GM12892 (cell line): ENCODE results near the gene SHTN1.

Experiments
- DNase-seq: peaks from one replicate; pipeline ENCODE4 v3.0.0; 2011; ENCODE audit not compliant: insufficient read length
- FAIRE-seq: peaks from 2 replicates; lab custom pipeline; 2011; peaks lifted over from hg19 to GRCh38; lab: Jason Lieb, UNC
- POLR2A ChIP-seq: IDR thresholded peaks from 2 replicates; pipeline ENCODE4 v1.6.1; 2011; ENCODE audit warnings: low read depth, low read length, control low read depth
- POLR2AphosphoS5 ChIP-seq: IDR thresholded peaks from 2 replicates; pipeline ENCODE4 v1.6.1; 2011; ENCODE audit warnings: low read depth, low read length, control low read depth
- TAF1 ChIP-seq: IDR thresholded peaks from 2 replicates; pipeline ENCODE4 v1.6.1; 2011; ENCODE audit warnings: low read depth, mild to moderate bottlenecking, control low read depth, low read length, borderline replicate concordance

SHTN1 gene

DNA sequence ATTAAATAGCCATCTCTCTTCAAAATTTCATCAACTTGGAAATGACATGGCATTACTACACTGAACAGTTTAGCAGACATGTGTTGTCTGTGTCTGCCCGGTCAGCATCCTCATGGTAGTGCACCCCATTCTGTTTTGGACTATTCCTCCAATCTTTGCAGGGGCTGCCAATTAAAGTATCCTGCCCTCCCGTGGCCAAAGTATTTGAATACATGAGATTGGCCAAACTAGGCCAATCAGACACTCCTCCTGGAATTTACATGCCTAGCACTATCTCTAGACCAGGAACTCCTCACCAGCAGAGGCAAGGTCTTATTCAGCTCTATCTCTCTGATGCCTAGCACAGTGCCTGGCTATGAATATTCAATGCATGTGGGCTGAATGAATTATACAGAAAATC lies 4.4 kb downstream of the SHTN1 start:
- no peak for DNase-seq
- TF ChIP-seq TAF1 (no peak), POLR2AphosphoS5 (no peak), POLR2A (no peak)
- no peak for FAIRE-seq

DNA sequence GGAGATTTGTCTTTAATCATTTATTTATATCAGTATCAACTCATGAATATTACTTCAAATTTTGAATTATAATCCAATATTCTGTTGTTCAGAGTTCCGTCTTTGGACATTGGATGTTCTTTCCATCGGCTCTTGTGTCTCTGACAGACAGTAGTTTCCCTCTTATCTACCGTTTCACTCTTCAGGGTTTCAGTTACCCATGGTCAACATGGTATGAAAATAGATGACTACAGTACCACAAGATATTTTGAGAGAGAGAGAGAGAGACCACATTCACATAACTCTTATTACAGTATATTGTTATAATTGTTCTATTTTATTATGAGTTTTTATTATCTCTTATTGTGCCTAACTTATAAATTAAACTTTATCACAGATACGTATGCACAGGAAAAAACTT lies 6.8 kb downstream of the SHTN1 start:
- FAIRE-seq (no peak), DNase-seq (no peak)
- TF ChIP-seq TAF1 = no peak
- TF ChIP-seq POLR2AphosphoS5 = no peak
- TF ChIP-seq POLR2A = no peak

DNA sequence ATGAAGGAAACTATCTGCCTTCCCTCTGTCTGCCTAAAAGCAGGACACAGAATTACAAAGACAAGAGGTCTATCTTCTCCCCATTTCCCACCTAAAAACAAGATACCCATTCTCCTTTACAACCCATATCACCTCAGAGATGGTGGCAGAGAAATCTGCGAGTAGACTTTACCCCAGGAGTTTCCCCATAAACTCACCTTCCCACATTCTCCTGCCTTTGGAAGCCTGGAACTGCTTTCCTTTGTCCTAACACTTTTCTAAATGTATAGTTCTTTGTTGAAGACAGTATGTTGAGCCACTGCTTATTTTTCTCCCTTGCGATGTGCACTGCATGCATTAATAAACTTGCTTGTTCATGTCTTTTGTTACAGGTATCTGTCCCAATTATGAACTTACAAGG lies 8.0 kb downstream of the SHTN1 start:
- TF ChIP-seq TAF1 (no peak), POLR2AphosphoS5 (no peak), POLR2A (no peak)
- no peak for DNase-seq
- FAIRE-seq = no peak

DNA sequence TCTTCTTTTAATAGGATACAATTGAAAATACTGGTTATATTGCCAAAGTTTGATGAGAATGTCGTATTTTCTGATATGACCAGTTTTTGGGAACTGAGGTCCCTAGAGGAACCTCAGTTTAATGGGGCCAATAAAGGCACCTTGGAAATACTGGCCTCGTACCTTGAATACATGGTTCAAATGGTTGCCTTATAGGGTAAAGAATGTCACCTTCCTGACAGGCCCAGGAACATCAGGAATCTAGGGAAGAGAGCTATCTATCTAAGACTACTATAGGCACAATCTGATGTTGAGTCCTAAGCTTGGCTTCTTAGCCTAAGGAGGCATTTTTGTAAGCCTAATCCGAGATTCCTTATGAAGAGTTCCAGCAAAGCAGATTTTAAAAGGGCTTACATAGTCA lies 9.3 kb downstream of the SHTN1 start:
- TF ChIP-seq POLR2AphosphoS5 = no peak
- TF ChIP-seq POLR2A = no peak
- TF ChIP-seq TAF1 = no peak
- FAIRE-seq (no peak), DNase-seq (no peak)

DNA sequence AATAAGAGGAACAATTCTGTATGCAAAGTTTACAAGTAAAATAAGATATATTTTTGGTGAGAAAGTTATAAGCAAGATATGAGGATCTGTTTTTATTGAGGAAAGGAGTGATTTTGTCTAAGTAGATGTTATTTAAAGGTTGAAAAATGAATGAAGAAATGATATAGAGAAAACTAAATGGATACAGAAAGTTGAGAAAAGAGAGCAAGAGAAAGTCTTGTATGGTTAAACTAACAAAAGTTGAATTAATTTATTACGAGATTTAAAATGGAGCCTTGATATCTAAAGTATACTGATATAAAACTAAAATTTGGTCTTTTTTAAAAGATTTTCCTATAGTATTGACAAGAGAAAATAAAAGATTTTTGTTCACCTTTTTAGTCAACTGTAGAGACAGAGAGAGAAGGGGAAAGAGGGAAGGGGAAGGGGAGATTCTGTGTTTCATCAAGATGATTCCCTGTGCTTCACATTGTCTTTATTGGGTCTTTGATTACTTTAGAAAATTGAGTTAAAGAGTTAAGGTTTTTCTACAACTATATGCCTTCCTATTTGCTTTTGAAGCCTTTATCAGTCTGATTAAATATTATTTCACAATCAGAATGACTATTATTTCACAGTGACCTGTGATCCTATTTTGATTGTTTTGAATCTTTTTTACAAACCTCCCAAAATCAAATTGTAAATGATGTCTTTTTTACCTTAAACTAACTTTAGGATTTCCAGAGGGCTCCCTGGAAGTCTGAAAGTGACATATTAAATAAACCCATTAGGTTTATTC lies 10.7 kb downstream of the SHTN1 start:
- no peak for DNase-seq
- FAIRE-seq = no peak
- TF ChIP-seq POLR2AphosphoS5 (no peak), POLR2A (no peak), TAF1 (no peak)

DNA sequence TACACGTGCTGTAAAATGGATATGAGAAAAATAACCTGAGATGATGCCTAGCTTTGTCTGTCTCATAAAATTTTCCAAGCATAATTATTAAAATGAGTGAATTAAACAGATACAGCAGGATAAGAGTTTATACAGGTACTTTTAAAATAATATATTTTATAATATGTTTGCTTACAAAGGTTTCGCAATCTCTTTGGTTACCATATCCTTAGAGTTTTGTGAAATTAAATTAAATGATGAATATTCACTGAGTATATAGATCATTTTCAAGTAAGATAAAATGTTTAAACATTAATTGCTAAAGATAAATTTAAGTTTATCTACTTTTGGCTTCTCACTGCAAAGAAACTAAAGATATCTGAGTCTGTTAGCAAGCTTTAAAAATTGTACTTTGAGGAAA lies 11.4 kb downstream of the SHTN1 start:
- no peak for TF ChIP-seq POLR2AphosphoS5
- TF ChIP-seq TAF1 = no peak
- no peak for TF ChIP-seq POLR2A
- FAIRE-seq = no peak

DNA sequence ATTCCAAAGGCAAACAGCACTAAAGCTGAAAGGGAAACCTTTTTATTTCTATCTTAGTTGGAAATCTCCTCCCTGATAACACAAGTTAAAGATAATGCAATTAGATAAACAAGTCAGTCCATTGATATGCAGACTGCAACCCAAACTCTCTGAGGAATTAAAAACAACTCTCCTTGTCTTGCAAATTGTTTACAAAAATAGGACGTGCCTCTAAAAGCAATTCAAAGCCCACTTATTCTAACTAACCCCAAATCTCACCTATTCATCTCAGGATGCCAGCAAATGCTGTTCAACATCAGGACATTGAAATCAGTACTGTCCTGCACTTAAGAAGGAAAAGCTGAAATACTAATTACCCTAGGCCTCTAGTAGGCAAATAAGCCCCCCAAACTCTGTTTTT lies 12.8 kb downstream of the SHTN1 start:
- DNase-seq (no peak), FAIRE-seq (no peak)

More for the DNA sequence above, 11.4 kb downstream of the SHTN1 start:
- no peak for DNase-seq

DNA sequence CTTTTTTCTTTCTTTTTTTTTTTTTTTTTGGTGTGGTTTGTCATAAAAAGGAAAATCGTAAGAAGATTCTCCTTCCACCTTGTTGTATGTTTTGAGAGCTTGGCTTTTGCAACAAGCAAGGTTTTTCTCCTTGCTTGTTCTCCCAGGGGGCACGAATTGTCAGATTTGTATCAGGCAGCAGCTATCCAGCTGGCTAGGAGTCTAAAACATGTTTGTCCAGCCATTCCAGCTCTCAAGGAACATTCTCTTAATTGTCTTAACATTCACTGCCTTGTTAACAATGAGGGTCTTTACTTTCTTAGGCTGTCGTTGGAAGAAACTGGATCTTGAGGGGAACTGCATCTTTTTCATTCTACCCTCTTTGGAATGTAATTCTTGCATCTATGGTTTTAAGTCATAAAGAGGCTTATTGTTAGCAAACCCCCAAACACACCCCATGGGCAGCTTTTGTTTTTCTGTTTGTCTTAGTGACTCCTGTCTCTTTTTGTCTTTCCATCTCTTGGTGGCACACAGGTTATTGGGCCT lies 14.6 kb downstream of the SHTN1 start:
- FAIRE-seq (no peak), DNase-seq (no peak)
- TF ChIP-seq POLR2AphosphoS5 = no peak
- TF ChIP-seq POLR2A = no peak
- no peak for TF ChIP-seq TAF1

More for the DNA sequence above, 12.8 kb downstream of the SHTN1 start:
- TF ChIP-seq TAF1 (no peak), POLR2A (no peak), POLR2AphosphoS5 (no peak)

DNA sequence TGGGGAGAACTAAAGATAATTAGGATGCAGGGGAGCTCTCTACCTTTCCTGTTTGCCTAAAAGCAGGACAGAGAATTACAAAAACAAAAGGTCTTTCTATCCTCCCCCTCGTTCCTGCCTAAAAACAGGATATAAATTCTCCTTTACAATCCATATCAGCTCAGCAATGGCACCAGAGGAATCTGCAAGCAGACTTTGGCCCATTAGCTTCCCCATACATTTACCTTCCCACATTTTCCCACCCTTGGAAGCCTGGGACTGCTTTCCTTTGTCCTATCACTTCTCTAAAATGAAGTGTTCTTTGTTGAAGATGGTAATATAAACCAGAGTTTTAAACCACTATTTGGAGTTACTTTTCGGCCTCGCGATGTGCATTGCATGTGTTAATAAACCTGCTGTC lies 15.5 kb downstream of the SHTN1 start:
- DNase-seq (no peak), FAIRE-seq (no peak)
- no peak for TF ChIP-seq TAF1
- no peak for TF ChIP-seq POLR2AphosphoS5
- TF ChIP-seq POLR2A = no peak

DNA sequence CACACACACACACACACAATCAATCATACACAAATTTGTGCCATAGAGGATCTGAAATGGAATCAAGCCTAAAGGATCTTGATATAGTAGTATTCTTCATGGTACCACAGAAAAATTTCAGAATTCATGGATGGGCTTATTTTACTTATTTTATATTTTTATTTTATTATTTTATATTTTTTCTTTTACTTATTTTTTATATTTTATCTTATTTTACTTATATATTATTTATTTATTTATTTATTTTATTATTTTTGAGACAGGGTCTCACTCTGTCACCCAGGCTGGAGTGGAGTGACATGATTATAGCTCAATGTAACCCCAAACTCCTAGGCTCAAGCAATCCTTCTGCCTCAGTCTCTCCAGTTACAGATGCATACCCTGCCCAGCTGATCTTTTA lies 16.7 kb downstream of the SHTN1 start:
- DNase-seq = no peak
- TF ChIP-seq POLR2A = no peak
- no peak for TF ChIP-seq POLR2AphosphoS5
- TF ChIP-seq TAF1 = no peak
- FAIRE-seq = no peak

DNA sequence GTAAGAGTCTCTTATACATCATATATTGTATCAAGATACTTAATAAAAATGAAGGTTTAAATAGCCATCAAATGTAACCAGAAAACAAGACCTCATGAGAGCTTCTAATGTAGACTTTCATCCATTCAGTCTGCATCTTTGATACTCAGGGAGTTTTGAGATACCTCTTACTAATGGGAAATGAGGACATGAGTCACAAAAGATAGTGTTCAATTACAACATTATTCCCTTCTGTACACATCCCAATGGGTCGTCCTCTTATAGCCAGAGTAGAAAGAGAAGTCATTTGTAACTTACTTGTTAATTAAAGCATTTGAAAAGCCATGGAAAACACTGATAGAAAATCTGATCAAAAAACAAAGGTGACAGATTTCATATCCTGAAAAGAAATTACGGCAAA lies 19.4 kb downstream of the SHTN1 start:
- FAIRE-seq (no peak), DNase-seq (no peak)
- no peak for TF ChIP-seq POLR2A

DNA sequence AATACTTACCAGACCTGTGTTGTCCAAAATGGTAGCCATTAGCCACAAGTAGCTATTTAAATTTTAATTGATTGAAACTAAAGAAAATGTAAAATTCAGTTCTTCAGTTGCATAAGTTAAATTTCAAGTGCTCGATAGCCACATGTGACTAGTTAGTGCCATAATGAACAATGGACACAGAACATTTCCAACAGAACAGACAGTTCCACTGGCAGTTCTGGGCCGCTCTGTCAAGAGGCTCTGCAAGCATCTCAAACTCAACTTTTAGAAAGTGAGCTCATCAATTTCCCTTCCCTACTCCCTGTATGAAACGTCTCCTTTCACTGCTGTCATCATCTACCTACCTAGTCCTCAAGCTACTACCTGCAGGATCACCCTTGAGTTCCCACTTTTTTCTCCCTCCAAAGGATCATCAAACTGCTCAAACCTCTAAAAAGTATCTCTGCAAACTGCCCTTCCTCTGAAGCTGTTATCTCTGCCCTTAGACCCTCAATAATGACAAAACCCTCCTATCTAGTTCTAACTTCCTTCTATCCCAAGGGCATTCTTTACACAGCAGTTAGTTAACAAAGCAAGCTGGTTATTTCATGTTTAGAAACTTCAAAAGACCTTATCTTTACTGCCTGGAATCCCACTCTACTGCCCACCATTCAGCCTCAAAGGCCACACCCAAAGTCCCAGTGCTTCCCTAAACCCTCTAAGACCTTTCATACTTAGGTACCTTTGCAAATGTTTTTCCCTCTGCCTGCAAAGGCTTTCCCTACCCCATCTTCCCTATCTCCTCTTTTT lies 20.6 kb downstream of the SHTN1 start:
- no peak for DNase-seq
- no peak for TF ChIP-seq POLR2A
- no peak for TF ChIP-seq TAF1
- TF ChIP-seq POLR2AphosphoS5 = no peak
- no peak for FAIRE-seq

DNA sequence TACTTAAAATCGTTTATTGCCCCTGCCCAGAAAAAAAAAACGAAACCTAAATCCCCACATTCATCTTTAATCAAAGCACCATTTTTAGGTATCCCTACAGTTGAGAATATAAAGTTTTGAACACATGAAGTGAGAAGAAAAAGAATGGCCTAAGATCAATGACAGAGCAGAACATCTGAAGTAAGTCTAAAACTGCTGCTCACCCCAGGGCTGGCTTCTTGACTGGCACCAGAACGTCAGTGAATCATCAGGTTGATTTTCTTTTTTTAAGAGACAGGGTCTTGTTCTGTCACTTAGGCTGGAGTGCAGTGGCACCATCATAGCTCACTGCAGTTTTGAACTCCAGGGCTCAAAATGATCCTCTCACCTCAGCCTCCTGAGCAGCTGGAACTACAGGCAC lies 24.9 kb downstream of the SHTN1 start:
- FAIRE-seq (no peak), DNase-seq (no peak)
- TF ChIP-seq POLR2A = no peak
- TF ChIP-seq TAF1 = no peak
- no peak for TF ChIP-seq POLR2AphosphoS5
